Activated CD4-positive, alpha-beta T cell treated with anti-CD3 and anti-CD28 coated beads, Interleukin-2, amount 50 U/mL, for 4 hours (primary cell): ENCODE measurements around the gene SUN1.
A peak's percentile ranks its signal among the peaks of the same experiment; 100 is the strongest.

Source experiments
- DNase-seq, 2 experiments: peaks; one replicate each; pipeline ENCODE4 v3.0.0-alpha.2; 2020

The SUN1 gene

DNA sequence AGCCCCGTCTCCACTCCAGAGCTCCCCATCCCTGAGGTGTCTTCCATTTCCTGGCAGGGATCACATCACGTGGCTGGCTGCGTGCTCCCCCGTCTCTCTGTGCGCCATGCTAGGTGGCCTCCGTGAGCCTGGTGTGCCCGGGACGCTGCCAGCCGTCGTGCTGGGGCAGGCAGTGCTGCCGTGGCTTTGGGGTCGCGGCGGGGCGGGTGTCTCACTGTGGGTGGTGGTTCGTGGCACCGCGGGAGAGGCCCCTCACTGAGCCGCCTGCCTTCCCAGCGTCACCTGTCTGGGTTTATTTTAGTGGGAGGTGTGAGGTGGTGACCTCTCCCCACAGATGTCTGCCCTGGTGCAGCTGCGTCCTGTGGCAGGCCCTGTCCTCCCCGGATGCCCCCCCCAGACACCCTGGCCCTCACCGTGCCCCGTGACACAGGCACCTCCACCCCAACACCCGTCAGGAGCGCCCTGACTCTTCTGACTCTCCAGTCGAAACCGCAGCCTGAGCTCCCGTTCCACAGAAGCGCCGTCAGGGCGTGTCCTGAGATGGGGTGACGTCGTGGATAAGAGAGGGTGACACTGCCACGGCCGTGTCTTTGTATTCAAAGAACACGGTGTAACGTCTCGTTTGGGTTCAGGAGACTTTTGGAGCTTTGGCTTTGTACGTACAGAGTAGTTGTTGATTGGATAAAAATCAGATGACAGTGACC, 62.0 kb downstream of the SUN1 start:
- no peak for DNase-seq

DNA sequence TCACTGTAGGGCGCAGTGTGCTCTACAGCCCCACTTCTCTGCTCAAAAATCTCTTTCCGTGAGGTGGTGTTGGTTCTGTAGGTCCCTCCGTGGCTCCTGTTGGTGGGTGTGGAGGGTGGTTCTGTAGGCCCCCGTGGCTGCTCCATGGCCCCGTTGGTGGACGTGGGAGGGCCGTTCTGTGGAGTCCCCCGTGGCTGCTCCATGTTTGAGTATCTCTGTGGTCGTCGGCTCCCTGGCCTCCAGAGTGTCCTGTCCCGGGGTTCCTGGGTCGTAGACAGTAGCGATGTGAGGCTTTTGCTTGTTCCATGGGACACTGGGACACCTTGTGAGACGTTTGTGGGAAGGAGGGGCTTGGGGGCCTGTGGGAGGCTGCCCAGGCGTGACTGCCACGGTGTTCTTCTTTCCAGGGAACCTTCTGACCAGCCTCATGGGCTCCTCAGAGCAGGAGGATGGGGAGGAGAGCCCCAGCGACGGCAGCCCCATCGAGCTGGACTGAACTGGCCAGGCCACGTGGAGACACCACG, 62.7 kb downstream of the SUN1 start:
- DNase-seq: no peak

DNA sequence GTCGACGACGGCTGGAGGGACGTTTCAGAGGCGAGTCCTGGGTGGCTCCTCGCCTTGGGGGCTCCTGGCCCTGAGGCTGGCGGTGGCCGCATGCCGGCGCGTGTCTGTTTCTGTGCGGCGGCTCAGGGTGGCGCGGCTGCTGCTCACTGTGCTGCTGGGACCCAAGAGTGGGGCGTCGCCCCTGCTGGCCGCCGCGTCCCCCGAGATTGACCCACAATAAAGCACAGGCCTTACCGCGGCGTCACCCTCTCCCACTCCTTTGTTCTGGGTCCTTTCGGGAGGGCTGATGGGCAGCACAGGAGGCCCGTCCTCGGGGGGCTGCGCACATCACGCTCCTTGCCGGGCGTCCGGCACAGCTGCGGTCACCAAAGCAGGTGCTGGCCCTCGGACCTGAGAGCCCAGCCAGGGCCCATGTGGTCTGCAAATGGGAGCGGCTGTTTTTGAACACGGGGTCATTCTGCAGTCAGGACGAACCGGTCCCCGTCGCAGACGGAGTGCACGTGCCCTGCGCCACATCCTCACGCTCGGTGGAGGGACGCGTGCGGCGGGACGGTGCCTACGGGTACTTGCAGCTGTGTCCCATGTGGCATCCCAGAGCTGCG, 63.3 kb downstream of the SUN1 start:
- no peak for DNase-seq

DNA sequence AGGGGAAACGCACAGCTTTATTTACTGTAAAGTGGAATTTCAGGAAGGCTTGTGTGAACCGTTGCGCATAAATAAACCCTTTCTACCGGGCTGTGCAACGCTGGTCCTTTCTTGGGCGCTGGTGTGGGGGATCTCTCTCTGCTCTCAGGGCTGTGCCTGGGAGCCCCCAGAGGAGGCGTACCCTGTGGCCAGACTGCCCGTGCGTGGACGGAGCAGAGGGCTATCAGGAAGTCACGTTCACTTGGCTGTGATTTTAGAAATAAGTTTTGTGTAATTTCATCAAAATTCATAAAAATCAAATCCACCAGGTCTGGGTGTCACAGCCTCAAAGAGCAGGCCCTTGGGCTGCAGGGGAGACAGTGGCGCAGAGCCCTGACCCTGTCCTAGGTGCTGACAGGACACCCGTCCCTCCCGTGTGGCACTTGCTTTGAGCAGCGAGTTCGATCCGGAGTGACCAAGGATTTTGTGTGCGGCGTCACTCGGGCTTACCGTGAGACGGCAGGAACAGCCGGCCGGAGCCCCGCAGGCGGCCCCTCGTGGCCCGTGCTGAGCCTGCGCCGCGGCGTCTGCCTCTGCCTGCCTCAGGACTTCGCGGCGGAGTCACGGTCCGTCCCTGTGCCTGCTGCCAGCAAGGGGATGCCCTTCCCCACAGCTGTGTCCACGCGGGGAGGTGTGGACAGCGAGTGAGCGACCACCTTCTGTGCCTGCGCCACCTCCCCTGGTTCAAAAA, 64.2 kb downstream of the SUN1 start:
- DNase-seq: no peak

DNA sequence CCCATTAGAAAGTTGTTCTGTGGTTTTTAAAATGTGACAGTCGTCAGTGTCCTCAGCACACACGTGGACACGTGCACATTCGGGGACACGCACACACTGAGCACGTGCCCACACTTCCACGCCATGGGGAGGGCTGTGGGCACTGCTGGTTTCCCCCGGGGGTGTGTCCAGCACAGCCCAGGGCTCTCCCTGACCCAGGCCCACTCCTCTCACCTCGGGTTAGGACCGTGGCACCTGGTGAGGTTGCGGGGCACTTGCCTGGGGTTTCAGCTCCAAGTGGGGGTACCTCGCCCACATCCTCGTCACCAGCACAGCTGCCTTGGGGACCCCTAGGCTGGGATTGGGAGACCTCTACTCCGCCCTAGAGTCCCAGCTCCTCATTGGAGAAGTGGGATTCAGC, 64.8 kb downstream of the SUN1 start:
- DNase-seq: no peak

DNA sequence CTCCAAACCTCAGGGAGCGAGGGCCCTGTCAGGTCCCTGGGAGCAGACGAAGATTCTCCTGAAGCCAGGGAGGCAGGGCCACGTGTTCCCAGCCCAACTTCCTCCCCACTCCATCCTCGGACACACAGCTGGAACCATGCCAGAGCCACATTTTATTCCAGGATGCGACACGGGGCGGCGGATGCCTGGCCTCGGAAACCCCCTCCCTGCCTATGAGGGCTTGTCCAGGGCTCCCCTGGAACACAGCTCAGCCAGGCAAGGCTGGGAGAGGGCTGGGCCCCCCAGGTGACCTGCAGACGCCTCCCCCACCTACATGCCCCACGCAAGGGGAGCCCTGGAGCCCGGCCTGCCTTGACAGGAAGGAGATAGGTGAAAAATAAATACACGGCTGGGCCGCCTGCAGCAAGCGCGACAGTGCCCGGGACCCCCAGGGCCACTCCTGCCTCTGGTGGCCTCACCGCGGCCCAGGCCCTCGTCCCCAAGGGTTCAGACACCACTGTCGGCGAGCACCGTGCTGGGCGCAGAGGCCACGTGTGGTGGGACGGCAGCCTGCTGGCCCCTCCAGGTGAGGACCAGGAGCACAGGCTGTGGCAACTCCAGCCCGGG, 65.6 kb downstream of the SUN1 start:
- DNase-seq: no peak

DNA sequence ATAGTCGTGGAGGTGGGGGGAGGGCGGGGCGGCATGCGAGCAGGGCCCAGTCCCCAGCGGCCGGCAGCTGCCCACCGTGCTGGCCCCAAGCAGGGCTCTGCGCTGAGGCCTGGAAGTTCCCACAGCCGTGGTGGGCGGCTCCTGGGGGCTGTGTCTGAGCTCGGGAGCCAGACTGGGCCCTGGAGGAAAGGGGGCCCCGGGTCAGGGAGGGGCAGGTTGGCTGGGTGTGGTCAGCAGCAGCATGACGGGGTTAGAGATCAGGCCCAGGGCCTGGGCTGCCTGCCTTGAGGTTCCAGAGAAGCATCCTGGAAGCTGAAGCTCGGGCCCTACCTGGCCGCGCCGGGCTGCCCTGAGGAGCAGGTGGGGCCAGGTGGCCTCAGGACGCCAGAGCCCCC, 66.2 kb downstream of the SUN1 start:
- DNase-seq: no peak

DNA sequence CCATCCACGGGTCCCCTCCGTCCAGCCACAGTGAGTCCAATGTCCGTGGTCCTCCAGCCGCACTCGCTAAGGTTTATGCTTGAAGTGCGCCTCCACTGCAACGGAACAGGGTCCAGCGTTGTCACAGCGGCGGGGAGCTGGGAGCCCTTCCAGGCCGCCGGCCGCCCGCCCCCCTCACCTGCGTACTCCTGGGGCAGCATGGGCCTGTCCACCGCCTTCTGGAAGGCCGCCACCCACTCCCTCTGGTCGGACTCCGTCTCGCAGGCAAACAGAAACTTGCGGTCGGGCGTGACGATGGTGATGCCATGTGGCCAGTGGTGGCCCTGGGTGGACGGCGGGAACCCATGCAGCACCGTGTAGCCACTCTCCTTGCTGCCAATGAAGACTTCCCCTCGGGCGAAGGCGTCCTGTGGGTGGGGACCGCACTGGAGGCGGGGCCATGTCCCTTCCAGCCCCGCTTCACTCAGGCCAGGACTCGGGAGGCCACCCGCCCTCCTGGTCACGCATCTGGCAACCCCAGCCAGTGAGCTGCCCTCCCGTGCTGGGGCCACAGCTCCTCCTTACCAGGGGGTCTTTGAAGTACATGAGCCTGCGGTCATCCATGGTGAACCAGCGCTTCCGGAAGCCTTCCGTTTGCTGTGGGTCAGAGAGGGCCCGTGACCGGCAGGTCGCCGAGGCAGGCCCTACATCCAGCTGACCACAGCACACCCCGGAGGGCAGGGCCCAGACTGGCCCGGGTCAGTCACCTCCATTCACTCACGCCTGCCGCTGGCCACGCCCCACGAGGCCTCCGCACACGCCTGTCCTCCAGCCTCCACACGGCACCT, 66.8 kb downstream of the SUN1 start:
- no peak for DNase-seq

DNA sequence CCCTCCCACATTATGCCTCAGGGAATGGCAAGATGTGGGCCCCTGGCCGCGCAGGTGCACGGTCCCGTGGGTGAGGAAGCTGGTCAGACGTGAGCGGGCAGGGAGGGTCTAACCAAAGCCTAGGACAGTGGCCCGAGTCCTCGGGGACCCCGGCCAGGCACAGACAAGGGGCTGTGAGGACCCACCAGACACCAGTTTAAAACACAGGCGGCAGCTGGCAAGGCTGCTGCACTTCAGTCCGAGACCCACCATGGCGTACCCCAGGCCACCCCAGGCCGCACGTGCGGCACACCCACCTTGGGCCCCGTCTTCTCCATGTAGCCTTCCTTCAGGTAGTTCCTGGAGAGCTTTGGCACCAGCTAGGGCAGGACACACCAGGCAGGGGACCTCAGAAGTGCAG, 67.5 kb downstream of the SUN1 start:
- DNase-seq: no peak

DNA sequence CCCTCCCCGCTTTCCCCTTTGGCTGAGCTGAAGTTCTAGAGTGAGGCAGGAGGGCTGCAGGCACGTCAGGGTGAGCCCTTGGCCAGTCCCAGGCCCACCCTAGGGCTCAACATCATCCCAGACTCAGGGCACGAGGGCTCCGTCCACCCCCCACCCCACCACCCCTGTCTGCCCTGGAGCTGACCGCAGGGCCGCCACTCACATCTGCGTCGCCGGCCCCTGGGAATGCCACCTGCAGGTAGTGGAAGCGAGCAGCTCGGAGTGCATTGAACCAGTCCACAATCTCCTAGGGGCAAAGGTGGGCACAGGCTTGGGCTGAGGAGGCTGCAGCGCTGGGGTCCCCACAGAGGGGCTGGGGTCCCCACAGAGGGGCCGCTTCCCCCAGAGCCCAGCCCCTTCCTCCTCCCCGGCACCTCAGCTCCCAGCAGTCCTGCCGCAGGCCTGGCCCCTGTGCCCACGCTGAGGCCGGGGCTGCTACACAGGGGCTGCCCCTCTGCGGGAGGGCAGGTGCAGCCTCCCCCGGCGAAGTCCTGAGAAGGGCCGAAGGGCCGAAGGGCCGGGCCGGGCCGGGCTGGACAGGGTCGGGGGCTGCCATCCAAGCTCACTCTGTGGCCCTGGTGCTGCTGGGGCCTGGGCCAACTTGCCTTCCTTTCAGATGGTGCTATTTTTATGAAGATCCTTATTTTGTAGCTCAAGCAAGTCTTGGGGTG, 68.2 kb downstream of the SUN1 start:
- DNase-seq: no peak

DNA sequence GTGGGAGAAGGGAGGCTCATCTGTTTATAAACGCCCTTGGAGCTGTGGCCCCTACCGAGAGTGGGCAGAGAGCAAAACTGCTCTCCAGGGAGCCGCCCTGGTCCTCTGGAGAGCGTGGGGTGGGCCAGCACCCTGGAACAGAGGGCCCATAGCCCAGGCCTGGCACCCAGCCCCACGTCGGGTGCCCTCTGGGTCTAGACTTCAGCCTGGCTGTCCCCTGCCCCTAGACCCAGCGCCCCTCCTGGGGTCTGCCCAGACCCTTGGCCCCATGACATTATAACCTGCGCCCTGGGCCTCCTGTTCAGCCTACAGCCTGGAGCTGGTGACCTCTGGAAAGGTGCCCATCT, 68.7 kb downstream of the SUN1 start:
- no peak for DNase-seq

DNA sequence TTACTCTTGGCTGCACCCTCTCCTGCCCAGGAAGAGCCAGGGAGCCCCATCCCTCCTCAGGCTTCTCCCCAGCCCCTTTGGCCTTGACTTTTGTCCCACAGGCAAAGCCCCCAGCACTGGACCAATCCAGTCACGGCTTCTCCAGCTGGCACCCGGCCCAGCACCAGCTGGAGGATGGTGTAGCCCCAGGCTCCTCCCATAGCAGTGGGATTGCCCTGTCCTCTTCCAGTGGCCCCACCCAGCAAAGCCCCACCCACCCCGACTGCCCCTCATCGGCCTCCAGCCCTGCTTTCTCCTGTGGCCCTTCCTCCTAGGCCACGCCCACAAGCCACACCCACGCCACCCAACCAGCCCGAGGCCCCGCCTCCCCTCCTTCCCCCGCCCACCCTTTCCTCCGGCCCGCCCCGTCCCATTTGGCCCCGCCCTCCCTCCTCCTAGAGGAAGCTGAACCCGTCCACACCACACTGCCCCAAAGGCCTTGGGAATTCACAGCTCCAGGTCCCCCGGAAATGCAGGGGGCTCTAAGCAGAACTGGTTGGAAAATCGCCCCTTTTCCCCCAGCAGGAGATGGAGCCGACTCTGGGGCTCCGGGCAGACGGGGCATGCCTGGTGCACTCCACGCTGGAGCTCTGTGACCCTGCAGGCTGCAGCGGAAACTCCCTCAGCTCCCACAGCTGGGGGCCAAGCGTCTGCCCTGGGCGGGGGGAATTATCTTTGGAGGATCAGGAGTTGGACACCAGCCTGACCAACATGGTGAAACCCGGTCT, 69.3 kb downstream of the SUN1 start:
- no peak for DNase-seq

DNA sequence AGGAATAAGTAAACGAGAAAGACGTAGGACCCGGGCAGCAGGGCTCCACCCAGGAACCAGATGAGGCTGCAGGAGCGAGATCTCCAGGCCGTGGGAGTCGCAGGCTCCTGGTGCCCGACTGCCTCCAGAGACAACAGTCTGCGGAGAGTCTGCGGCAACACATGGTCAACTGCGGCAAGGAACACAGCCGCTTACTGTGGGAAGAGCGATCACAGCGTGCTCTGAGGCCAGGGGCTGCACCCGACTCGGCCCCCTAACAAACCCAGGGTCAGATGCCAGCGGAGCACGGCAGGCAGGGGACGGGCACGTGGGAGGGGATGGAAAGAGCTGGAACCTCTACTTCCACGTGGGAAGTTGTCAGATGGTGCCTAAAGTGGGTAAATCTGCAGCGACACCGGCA, 70.7 kb downstream of the SUN1 start:
- DNase-seq: no peak

DNA sequence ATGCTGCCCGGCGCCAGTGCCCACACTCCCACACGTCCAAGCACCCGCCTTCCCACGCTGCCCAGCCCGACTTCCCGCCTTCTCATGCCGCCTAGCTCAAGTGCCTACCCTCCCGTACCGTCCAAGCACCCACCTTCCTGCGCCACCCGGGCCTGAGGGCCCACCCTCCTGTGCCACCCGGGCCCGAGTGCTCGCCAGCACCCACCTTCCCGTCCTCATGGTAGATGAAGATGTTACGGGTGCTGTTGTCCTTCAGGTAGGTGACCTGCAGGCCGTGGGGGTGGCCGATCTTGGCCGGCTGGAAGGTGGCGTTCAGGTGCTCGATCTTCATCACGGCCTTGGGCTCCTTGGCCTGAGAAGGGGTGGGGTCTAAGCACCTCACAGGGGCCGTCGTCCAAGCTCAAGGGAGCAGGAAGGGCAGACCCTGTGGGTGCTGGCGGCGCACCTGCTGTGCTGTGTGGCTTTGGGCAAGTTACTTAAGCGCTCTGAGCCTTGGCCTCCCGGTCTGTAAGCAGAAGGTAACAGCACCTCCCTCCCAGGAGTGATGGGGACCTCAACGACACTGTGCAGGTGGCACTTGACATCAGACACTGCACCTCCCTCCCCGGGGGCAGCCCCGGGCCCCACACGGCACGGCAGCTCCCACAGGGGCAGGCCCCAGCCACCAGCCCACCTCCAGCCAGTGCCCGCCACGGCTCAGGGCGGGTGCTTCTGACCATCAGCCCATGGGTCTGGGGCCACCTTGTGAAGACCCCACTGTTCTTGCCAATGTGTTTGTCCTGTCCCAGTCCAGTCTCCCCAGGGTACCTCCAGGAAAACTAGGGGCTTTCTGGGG, 71.9 kb downstream of the SUN1 start:
- DNase-seq: no peak

DNA sequence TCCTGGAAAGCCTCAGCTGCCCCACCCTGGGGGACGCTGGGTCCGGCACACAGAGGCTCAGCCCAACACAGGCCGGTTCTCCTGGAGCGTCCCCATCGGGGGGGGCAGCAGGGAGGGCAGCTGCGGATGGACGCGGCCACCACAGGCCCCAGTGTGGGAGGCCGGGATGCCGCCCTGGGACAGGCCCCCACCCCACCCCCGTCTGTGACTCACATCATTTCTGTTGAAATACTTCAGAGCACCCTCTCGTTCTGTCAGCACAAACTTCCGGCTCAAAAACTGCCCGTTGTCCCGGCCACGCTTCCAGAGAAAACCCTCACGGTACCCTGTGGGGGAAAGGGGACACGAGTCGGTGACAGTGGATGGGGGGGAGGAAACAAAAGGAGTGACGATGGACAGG, 72.6 kb downstream of the SUN1 start:
- DNase-seq: no peak

DNA sequence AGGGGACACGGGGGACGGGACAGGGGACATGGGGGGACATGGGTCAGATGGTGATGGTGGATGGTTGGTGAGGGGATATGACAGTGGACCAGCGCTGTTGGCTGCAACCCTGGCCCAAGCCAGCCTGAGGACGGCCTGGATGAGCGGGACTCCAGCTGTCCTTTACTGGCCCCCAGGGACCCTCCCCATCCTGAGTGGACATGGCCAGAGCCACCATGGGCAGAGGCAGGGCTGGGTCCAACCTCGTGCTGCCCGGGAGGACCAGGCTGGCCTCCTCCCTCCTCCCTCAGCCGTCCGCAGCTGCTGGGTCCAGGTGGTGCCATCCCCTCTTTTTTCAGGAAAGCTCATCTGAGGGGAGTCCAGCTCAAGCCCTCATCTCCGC, 74.5 kb downstream of the SUN1 start:
- DNase-seq: no peak

DNA sequence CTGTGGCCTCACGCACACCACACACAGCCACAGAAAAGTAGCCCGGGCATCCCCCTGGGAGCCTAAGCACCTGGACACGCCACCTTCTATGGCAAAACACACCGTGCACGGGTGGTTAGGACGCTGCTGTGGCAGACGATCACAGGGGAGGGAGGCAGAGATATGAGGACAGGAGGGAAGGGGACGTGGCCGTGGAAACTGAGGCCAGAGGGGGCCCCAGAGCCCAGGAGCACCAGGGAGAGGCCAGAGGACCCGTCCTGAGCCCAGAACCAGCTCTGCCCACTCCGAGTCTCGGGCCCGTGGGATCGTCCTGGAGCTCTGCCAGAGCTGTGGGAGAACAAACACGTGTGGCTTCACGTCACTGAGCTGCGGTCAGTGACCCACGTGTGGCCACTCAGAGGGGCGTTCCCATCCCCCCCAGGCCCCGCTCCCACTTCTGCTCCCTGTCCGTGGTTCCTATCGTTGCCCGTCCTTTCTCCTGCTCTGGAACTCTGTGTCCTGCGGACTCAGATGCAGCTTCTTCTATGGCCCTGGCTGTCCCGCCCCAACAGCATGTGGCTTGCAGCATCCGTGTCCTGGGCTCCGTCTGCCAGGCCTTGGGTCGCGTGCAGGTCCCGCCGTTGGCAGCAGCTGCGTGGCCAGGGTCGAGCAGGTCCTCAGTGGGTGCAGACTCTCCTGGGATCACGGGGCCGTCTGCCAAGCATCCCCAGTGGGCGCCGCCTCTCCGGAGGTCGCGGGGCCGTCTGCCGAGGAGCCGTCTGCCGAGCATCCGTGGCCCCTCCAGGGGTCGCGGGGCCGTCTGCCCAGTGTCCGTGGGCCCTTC, 75.1 kb downstream of the SUN1 start:
- DNase-seq: no peak

DNA sequence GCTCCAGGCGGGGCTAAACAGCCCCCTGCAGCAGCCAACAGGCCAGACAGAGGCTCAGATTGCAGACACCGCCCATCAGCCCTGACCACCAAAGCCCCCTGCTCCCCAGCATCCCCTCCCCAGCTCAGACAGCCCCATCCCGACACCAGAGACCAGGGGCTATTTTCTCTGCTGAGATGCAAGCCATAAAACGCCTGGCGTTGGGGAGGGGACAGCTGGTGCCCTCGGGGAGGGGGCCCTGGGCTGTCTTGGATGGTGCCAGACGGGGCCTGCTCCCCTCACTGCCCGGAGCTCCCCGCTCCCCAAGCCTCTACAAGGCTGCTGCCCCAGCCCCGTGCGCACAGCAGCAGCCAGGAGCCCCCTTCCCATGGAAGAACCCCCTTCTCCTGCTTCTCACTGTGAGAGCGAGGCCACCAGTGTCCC, 75.9 kb downstream of the SUN1 start:
- no peak for DNase-seq

DNA sequence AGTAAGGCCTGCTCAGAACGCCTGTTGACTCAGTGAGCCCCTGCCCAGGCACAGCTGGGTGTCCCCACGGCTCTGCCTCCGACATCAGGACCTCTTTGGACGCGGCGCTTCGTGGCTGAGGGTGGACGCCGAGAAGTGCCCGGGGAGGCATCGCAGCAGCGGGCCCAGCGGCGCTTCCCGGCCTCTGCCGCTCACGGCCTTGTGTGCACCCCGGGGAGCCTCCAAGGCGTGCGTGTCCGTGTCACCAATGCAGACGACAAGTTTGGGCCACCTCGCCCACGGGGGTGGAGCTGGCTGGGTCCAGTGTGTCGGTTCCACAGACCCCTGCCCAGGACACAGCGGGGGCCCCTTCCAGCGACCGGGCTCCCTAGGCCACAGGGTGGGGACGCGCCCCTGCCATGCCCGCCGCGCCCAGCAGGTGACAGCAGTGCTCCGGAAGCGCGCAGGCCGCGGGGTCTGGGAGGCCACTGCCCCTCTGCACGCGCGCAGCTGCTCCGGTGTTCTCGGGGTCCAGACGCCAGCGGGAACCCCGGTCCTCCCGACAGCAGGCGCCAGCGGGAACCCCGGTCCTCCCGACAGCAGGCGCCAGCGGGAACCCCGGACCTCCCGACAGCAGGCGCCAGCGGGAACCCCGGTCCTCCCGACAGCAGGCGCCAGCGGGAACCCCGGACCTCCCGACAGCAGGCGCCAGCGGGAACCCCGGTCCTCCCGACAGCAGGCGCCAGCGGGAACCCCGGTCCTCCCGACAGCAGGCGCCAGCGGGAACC, 76.5 kb downstream of the SUN1 start:
- DNase-seq: peak; percentile 58 to 68
